ENCODE data around the gene NEK7. TPM values are rescaled to one million over a fixed set of nuclear protein-coding genes. Genes with fewer than 3 reads are reported as not detected.

The NEK7 gene
- total RNA-seq, 2 experiments from 2014 or later = 14.9 to 25.6 TPM

- H3K79me2 ChIP-seq (ENCODE audit: insufficient read depth, low read depth, low read length) = no peaks in the 10 kb centered on the region
- BruUV-seq (replicated peaks) = no TSS peak
- no peak overlapping the region for H2AFZ ChIP-seq (ENCODE audit: low read length)
- H4K20me1 ChIP-seq (ENCODE audit: insufficient read depth, low read length) = no peaks in the 10 kb centered on the region
- no peak overlapping the region for H3K27ac ChIP-seq (ENCODE audit: low read depth, low read length, poor library complexity, severe bottlenecking)
- no peaks in the 10 kb centered on the region for H3K36me3 ChIP-seq (ENCODE audit: insufficient read depth, low read length)
- no peak overlapping the region for H3K4me3 ChIP-seq (ENCODE audit: low read depth, low read length, poor library complexity, severe bottlenecking)
- no peak overlapping the region for H3K4me2 ChIP-seq (ENCODE audit: low read length)
- ChIA-PET CTCF (ENCODE audit: unreplicated experiment) (no interaction called here), POLR2A (interaction anchor here (0.6 to 1.5 kb wide), 6 partner anchors 8 to 113 kb away, joined by 3 to 6 read pairs (median 4); no protein-coding TSS in a partner anchor)
- no peaks in the 10 kb centered on the region for H3K9me3 ChIP-seq (ENCODE audit: low read length)
- TF ChIP-seq CTCF (conservative IDR thresholded peaks at IDR 0.05; ENCODE audit: low read length) (no peak), EZH2phosphoT487 (IDR thresholded peaks at IDR 0.05; ENCODE audit: borderline replicate concordance, low read depth, low read length) (no peak)
- no peak for DNase-seq (ENCODE audit: low spot score)
- H3K4me1 ChIP-seq (ENCODE audit: insufficient read depth, low read length, poor library complexity, severe bottlenecking) = no peaks in the 10 kb centered on the region
- intact Hi-C loops (cut with micrococcal nuclease; ENCODE audit: unreplicated experiment) = no loop called here
- H3K9me2 ChIP-seq (ENCODE audit: insufficient read depth, low read length) = no peaks in the 10 kb centered on the region
Measured at GRCh38 chr1:198283222-198283621, 126.4 kb downstream of the NEK7 start.

GRCh38 chr1:198287916-198288315 lies 131.1 kb downstream of the NEK7 start:
- Histone ChIP-seq H2AFZ (ENCODE audit: low read length) (no peak overlapping the region), H3K4me2 (ENCODE audit: low read length) (no peak overlapping the region), H3K4me3 (ENCODE audit: low read depth, low read length, poor library complexity, severe bottlenecking) (no peak overlapping the region), H4K20me1 (ENCODE audit: insufficient read depth, low read length) (no peaks in the 10 kb centered on the region), H3K9me2 (ENCODE audit: insufficient read depth, low read length) (no peaks in the 10 kb centered on the region), H3K4me1 (ENCODE audit: insufficient read depth, low read length, poor library complexity, severe bottlenecking) (no peaks in the 10 kb centered on the region), H3K27ac (ENCODE audit: low read depth, low read length, poor library complexity, severe bottlenecking) (no peak overlapping the region), H3K9me3 (ENCODE audit: low read length) (no peaks in the 10 kb centered on the region), H3K79me2 (ENCODE audit: insufficient read depth, low read depth, low read length) (no peaks in the 10 kb centered on the region), H3K36me3 (ENCODE audit: insufficient read depth, low read length) (no peaks in the 10 kb centered on the region)
- TF ChIP-seq CTCF (conservative IDR thresholded peaks at IDR 0.05; ENCODE audit: low read length) (no peak), EZH2phosphoT487 (IDR thresholded peaks at IDR 0.05; ENCODE audit: borderline replicate concordance, low read depth, low read length) (no peak)
- CTCF ChIA-PET (ENCODE audit: unreplicated experiment) = no interaction called here
- intact Hi-C loops (cut with micrococcal nuclease; ENCODE audit: unreplicated experiment) = no loop called here
- no peak for DNase-seq (ENCODE audit: low spot score)
- BruUV-seq (replicated peaks) = no TSS peak
- POLR2A ChIA-PET = interaction anchor here (0.6 to 1.3 kb wide), 4 partner anchors 8 to 865 kb away, joined by 3 read pairs; no protein-coding TSS in a partner anchor

GRCh38 chr1:198290089-198290683 lies 133.4 kb downstream of the NEK7 start:
- no peak overlapping the region for H3K27ac ChIP-seq (ENCODE audit: low read depth, low read length, poor library complexity, severe bottlenecking)
- H3K79me2 ChIP-seq (ENCODE audit: insufficient read depth, low read depth, low read length) = no peaks in the 10 kb centered on the region
- DNase-seq (ENCODE audit: low spot score) = no peak
- TF ChIP-seq CTCF (conservative IDR thresholded peaks at IDR 0.05; ENCODE audit: low read length) = no peak
- TF ChIP-seq EZH2phosphoT487 (IDR thresholded peaks at IDR 0.05; ENCODE audit: borderline replicate concordance, low read depth, low read length) = no peak
- no peak overlapping the region for H3K4me3 ChIP-seq (ENCODE audit: low read depth, low read length, poor library complexity, severe bottlenecking)
- BruUV-seq (replicated peaks) = no TSS peak
- H3K4me2 ChIP-seq (ENCODE audit: low read length) = no peak overlapping the region
- H3K9me3 ChIP-seq (ENCODE audit: low read length) = no peaks in the 10 kb centered on the region
- no peak overlapping the region for H2AFZ ChIP-seq (ENCODE audit: low read length)
- H4K20me1 ChIP-seq (ENCODE audit: insufficient read depth, low read length) = no peaks in the 10 kb centered on the region
- intact Hi-C loops (cut with micrococcal nuclease; ENCODE audit: unreplicated experiment) = no loop called here
- CTCF ChIA-PET (ENCODE audit: unreplicated experiment) = no interaction called here
- POLR2A ChIA-PET = interaction anchor here (0.6 to 1.5 kb wide), 6 partner anchors 9 to 928 kb away, joined by 3 to 4 read pairs (median 3); no protein-coding TSS in a partner anchor
- no peaks in the 10 kb centered on the region for H3K4me1 ChIP-seq (ENCODE audit: insufficient read depth, low read length, poor library complexity, severe bottlenecking)
- H3K36me3 ChIP-seq (ENCODE audit: insufficient read depth, low read length) = no peaks in the 10 kb centered on the region
- H3K9me2 ChIP-seq (ENCODE audit: insufficient read depth, low read length) = no peaks in the 10 kb centered on the region

All from OCI-LY7 (cell line).